PFSK-1 (cell line): Measurements from ENCODE around the gene IL22.

Experiments
- FOXP2 ChIP-seq: optimal IDR thresholded peaks from 2 replicates; pipeline ENCODE3; 2011; ENCODE audit warnings: borderline replicate concordance, control low read depth, inconsistent platforms; ENCODE audit not compliant: insufficient read depth; ENCODE audit errors: extremely low read length, extremely low read depth
- POLR2AphosphoS5 ChIP-seq: IDR thresholded peaks from 2 replicates; pipeline ENCODE4 v1.6.1; 2012; ENCODE audit warnings: low read depth, mild to moderate bottlenecking, control low read depth, low read length, moderate library complexity
- REST ChIP-seq, 2 experiments: IDR thresholded peaks; 2 replicates each; pipeline versions ENCODE4 v1.6.1 to v1.8.0; 2011 to 2012; ENCODE audit warnings: low read depth in 2 of 2, low read length in 2 of 2, control low read depth in 1 of 2, inconsistent platforms in 1 of 2, mild to moderate bottlenecking in 1 of 2, moderate library complexity in 1 of 2; ENCODE audit not compliant: insufficient read depth in 1 of 2
- SIN3A ChIP-seq: IDR thresholded peaks from 2 replicates; pipeline ENCODE4 v1.6.1; 2012; ENCODE audit warnings: mild to moderate bottlenecking, low read length, moderate library complexity, borderline replicate concordance; ENCODE audit not compliant: insufficient read depth
- TAF1 ChIP-seq: IDR thresholded peaks from 2 replicates; pipeline ENCODE4 v1.6.1; 2012; ENCODE audit warnings: low read length, control low read depth, borderline replicate concordance; ENCODE audit not compliant: insufficient read depth

The IL22 gene

GRCh38 chr12:68239309-68239982 lies 14.0 kb downstream of the IL22 start:
- TF ChIP-seq REST (IDR thresholded peaks at IDR 0.05; ENCODE audit: insufficient read depth in 1 of 2, low read depth in 2 of 2, low read length in 2 of 2) (no peak), POLR2AphosphoS5 (no peak), FOXP2 (no peak), TAF1 (no peak)

GRCh38 chr12:68237619-68238018 lies 15.8 kb downstream of the IL22 start:
- no peak for TF ChIP-seq FOXP2
- TF ChIP-seq TAF1: no peak
- no peak for TF ChIP-seq SIN3A
- TF ChIP-seq REST (IDR thresholded peaks at IDR 0.05; ENCODE audit: insufficient read depth in 1 of 2, low read depth in 2 of 2, low read length in 2 of 2): no peak
- no peak for TF ChIP-seq POLR2AphosphoS5

GRCh38 chr12:68237078-68237477 lies 16.3 kb downstream of the IL22 start:
- TF ChIP-seq SIN3A (no peak), FOXP2 (no peak), TAF1 (no peak), REST (IDR thresholded peaks at IDR 0.05; ENCODE audit: insufficient read depth in 1 of 2, low read depth in 2 of 2, low read length in 2 of 2) (no peak)

GRCh38 chr12:68236421-68237059 lies 16.9 kb downstream of the IL22 start:
- no peak for TF ChIP-seq TAF1
- no peak for TF ChIP-seq POLR2AphosphoS5
- no peak for TF ChIP-seq SIN3A
- TF ChIP-seq FOXP2: no peak
- no peak for TF ChIP-seq REST (IDR thresholded peaks at IDR 0.05; ENCODE audit: insufficient read depth in 1 of 2, low read depth in 2 of 2, low read length in 2 of 2)
